ENCODE data around the gene SDF4.
"Not testable (repeated sequence)": the region's sequence is repeated elsewhere in the genome, so short reads cannot be mapped to it uniquely, and the experiment has no call there.

Gene SDF4

DNA sequence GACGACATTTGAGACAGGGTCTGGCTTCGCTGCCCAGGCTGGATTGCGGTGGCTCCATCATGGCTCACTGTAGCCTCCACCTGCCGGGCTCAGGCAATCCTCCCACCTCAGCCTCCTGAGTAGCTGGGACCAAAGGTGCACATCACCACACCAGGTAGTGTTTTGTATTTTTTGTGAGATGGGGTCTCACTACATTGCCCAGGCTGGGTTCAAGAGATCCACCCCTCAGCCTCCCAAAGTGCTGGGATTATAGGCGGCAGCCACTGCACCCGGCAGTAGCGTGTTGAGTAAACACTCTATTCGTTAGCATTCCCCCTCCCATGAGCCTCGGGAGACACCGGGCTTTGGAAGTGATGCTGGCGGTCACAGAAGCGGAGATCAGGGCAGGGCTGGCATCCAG, 21.5 kb upstream of the SDF4 start:
- DNase-seq (ENCODE audit: extremely low read depth, low read depth): no peak
- TF ChIP-seq, protein P1, sequence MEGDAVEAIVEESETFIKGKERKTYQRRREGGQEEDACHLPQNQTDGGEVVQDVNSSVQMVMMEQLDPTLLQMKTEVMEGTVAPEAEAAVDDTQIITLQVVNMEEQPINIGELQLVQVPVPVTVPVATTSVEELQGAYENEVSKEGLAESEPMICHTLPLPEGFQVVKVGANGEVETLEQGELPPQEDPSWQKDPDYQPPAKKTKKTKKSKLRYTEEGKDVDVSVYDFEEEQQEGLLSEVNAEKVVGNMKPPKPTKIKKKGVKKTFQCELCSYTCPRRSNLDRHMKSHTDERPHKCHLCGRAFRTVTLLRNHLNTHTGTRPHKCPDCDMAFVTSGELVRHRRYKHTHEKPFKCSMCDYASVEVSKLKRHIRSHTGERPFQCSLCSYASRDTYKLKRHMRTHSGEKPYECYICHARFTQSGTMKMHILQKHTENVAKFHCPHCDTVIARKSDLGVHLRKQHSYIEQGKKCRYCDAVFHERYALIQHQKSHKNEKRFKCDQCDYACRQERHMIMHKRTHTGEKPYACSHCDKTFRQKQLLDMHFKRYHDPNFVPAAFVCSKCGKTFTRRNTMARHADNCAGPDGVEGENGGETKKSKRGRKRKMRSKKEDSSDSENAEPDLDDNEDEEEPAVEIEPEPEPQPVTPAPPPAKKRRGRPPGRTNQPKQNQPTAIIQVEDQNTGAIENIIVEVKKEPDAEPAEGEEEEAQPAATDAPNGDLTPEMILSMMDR (IDR thresholded peaks at IDR 0.05; ENCODE audit: low read depth, low read length): no peak

DNA sequence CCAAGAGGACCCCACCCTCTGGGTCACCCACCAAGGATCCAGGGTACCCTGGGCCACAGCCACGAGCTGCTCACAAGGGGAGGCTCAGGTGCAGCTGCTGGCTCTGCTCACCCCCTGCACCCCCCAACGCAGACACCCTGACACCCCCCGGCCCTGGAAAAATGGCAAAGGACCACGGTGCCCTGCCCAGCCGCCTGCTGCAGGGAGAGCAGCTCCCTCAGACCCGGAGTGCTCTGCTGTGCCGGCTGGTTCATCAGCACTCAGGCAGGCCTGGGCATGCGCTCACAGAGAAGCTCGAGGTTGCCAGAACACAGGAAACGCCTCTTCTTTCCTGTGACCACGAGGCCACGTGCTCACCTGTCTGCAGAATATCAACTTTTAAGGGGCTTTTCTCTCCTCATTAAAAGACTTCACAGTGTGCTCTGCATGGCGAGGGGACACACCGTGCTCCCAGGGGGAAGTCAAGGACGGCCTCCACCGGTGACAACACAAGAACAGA, 19.0 kb upstream of the SDF4 start:
- no peak for DNase-seq (ENCODE audit: extremely low read depth, low read depth)
- TF ChIP-seq, protein P1 (IDR thresholded peaks at IDR 0.05; ENCODE audit: low read depth, low read length): no peak

DNA sequence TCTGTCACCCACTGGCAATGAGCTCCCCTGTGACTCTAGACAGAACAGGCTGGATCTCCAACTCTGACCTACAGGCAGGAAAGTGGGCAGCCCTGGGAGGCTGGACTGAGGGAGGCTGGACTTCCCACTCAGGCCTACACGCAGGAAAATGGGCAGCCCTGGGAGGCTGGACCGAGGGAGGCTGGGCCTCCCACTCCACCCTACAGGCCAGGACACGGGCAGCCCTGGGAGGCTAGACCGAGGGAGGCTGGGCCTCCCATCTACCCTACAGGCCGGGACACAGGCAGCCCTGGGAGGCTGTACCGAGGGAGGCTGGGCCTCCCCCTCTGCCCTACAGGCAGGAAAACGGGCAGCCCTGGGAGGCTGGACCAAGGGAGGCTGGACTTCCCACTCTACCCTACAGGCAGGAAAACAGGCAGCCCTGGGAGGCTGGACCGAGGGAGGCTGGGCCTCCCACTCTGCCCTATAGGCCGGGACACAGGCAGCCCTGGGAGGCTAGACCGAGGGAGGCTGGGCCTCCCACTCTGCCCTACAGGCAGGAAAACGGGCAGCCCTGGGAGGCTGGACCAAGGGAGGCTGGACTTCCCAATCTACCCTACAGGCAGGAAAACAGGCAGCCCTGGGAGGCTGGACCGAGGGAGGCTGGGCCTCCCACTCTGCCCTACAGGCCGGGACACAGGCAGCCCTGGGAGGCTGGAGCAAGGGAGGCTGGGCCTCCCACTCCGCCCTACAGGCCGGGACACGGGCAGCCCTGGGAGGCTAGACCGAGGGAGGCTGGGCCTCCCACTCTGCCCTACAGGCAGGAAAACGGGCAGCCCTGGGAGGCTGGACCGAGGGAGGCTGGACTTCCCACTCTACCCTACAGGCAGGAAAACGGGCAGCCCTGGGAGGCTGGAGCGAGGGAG, 16.5 kb upstream of the SDF4 start:
- DNase-seq (ENCODE audit: extremely low read depth, low read depth): not testable (repeated sequence)

DNA sequence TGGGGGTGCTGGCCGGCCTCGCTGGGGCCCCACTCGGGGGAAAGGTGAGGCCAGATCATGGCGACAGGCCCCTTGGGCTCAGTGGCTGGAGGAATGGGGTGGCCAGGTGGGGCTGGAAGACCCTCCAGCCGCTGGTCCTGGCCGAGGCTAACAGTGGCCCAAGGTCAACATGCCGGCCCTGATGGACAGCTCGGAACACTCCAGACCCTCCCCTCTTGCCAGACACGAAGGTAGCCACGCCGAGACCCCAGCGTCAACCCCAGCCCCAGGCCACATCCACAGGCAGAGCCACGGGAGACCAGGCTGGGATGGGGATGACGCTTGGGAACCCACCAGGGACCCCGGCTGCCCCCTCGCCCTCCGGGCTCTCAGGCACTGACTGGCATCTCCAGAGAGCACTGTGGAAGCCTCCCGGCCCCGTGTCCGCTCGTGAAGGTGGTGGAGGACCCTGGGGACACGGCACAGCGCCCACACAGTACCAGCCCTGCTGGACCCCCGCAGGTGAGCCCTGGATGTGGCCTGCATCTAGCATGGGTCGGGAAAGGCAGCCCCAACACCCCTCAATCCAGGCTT, 15.6 kb upstream of the SDF4 start:
- DNase-seq (ENCODE audit: extremely low read depth, low read depth): no peak
- TF ChIP-seq, protein P1 (IDR thresholded peaks at IDR 0.05; ENCODE audit: low read depth, low read length): no peak

DNA sequence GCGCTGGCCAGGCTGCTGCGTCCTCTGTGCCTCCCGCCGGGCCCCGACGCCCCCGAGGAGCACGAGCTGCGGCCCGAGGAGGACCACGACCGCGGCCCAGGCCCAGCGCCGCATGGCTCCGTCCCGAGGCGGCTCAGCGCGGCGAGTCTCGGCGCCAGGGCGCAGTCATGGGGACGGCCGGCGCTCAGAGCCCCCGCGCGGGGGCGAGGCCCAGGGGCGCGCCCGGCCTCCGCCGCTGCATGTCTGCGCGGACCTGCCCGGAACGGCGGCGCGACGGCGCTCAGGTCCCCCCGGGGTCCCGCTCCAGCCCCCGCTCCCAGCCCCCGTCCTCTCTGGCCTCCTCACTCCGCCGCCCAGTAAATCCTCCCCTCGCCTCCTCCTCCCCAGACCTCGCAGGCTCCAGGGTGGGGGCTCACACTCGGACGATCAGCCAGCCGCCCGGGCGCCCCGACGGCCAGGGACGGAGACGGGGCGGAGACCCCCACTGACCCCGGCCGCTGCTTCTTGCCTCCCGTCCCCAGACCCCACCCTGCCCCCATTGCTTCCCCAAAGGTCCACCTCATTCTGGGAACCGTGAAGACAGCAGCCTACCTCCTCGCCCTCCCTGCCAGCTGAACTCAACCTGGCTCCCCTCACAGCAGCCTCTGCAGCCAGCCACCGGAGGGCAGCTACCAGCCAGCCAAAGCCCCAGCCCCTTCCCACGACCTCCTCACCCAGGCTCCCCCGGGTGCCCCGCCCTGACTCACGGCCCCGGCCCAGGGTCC, 15.0 kb upstream of the SDF4 start, which contains the start of gene C1QTNF12:
TSS of gene C1QTNF12 (minus strand) at position 146 of the 764 bp plus-strand sequence. CDS start at position 114, 32 bp downstream.
- TF ChIP-seq, protein P1 (IDR thresholded peaks at IDR 0.05; ENCODE audit: low read depth, low read length): no peak
- no peak for DNase-seq (ENCODE audit: extremely low read depth, low read depth)

DNA sequence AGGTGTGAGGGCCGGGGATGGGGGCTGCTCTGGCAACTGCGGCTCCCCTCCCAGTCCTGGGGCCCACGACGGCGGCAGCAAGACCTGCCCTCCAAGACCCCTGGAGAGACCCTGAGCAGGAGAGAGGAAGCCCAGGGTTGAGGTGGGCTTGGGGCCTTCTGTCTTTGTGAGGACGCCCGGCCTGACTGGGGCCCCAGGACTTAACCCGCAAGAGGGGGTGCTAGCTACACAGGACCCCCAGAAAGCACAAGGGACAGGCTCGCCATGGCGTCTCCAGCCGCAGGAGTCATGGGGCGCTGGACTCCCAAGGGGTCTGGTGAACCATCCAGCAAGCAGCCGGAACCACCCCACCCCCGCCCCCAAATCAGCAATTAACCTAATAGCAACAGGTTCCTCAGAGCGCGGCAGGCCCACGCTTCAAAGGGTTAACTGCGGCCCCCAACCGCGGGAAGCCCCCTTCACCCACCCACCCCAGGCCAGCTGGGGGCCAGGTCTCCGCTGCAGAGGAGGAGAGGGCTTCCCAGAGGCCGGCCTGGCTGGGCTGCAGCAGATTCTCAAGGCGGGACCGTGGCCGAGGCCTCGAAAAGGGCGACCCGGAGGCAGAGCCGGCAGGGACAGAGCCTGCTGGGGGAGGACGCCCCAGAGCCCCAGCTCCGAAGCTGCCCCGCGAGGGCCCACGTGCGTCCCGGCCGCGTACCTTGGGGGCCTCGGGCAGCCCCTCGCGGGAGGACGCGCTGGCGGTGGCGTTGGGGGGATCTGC, 14.2 kb upstream of the SDF4 start:
- TF ChIP-seq, protein P1 (IDR thresholded peaks at IDR 0.05; ENCODE audit: low read depth, low read length): no peak
- no peak for DNase-seq (ENCODE audit: extremely low read depth, low read depth)

DNA sequence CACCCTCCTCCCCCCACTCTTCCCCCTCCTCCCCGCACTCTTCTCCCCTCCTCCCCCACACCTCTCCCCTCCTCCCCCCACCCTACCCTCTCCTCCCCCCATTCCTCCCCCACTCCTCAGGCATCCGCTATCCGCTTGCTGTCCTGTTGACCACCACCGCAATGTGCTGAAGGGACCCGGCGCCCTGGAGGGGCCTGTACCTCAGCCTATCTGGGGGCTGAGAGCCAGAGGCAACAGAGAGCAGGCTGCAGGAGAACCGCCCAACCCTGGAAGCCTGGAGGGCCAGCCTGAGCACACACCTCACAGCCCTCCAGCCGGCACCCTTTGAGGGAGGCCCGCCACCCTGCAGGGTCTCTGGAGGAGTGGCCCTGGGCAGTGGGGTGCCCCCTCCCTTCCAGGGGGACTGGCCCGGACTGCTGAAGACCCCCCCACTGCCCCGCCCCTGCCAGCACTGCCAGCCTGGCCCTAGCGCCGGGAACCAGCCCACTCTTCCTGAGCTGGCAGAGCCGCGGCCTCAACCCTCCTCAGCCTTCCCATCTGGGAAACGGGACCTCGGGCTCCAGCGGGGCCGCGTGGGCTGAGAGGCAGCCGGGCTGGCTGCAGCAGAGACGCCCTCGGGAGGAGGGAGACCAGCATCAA, 13.5 kb upstream of the SDF4 start:
- no peak for DNase-seq (ENCODE audit: extremely low read depth, low read depth)
- TF ChIP-seq, protein P1 (IDR thresholded peaks at IDR 0.05; ENCODE audit: low read depth, low read length): no peak
